Neural cell (in vitro differentiated cells): ENCODE measurements around the gene TFPT. TPM values are rescaled to one million over a fixed set of nuclear protein-coding genes. Genes with fewer than 3 reads are reported as not detected.

Experiments
- H2AFZ ChIP-seq: fragments of 200-600, 300-800 bp; sonication (generic), shearing (Covaris generic); 2 replicates; pipeline ENCODE4 v1.6.0; 2014; ENCODE audit warnings: low read depth, mild to moderate bottlenecking, antibody characterized with exemption, low read length, moderate library complexity
- H3F3A ChIP-seq: fragments of 200-600 bp; shearing (Covaris generic); 2 replicates; pipeline ENCODE4 v1.6.1; 2016; ENCODE audit warnings: mild to moderate bottlenecking, moderate library complexity, mixed read lengths, antibody characterized with exemption, low read length; ENCODE audit not compliant: insufficient read depth, poor library complexity, severe bottlenecking
- H3K27ac ChIP-seq: fragments of 200-600, 300-800 bp; sonication (generic), shearing (Covaris generic); 2 replicates; pipeline ENCODE4 v1.5.1; 2014; ENCODE audit warnings: mild to moderate bottlenecking, low read length, moderate library complexity
- H3K27me3 ChIP-seq: fragments of 300-800, 200-600 bp; sonication (generic), shearing (Covaris generic); 2 replicates; pipeline ENCODE4 v1.6.0; 2014; ENCODE audit warnings: mild to moderate bottlenecking, low read depth, low read length, moderate library complexity; ENCODE audit not compliant: insufficient read depth
- H3K36me3 ChIP-seq: fragments of 300-800, 200-600 bp; sonication (generic), shearing (Covaris generic); 2 replicates; pipeline ENCODE4 v1.5.1; 2014; ENCODE audit warnings: mild to moderate bottlenecking, antibody characterized with exemption, low read length, moderate library complexity; ENCODE audit not compliant: insufficient read depth
- H3K4me2 ChIP-seq: fragments of 300-800, 200-600 bp; sonication (generic), shearing (Covaris generic); 2 replicates; pipeline ENCODE4 v1.6.0; 2014; ENCODE audit warnings: mild to moderate bottlenecking, low read length
- H3K4me3 ChIP-seq: fragments of 300-800, 200-600 bp; sonication (generic), shearing (Covaris generic); 2 replicates; pipeline ENCODE4 v1.5.1; 2014; ENCODE audit warnings: mild to moderate bottlenecking, low read length, moderate library complexity
- H3K79me2 ChIP-seq: fragments of 200-600 bp; shearing (Covaris generic); replicated peaks from 2 replicates; pipeline ENCODE4 v1.6.0; 2014; ENCODE audit warnings: mild to moderate bottlenecking, low read length, moderate library complexity; ENCODE audit not compliant: insufficient read depth
- H3K9ac ChIP-seq: fragments of 300-800, 200-600 bp; sonication (generic), shearing (Covaris generic); 2 replicates; pipeline ENCODE4 v1.6.1; 2016; ENCODE audit warnings: mild to moderate bottlenecking, low read length, mixed read lengths
- H3K9me2 ChIP-seq: fragments of 200-600 bp; shearing (Covaris generic); 2 replicates; pipeline ENCODE4 v1.6.1; 2016; ENCODE audit warnings: mild to moderate bottlenecking, low read length, mixed read lengths; ENCODE audit not compliant: insufficient read depth
- H3K9me3 ChIP-seq: fragments of 200-600, 300-800 bp; sonication (generic), shearing (Covaris generic); 2 replicates; pipeline ENCODE4 v1.6.1; 2016; ENCODE audit warnings: mild to moderate bottlenecking, mixed run types, low read length, moderate library complexity, mixed read lengths
- H4K20me1 ChIP-seq: fragments of 200-600 bp; shearing (Covaris generic); 2 replicates; pipeline ENCODE4 v1.6.1; 2016; ENCODE audit warnings: mild to moderate bottlenecking, mixed run types; ENCODE audit not compliant: insufficient read depth
- CTCF ChIP-seq: fragments of 450-650 bp; IDR thresholded peaks from 2 replicates; pipeline ENCODE4 v1.5.1; 2014; ENCODE audit warnings: antibody characterized with exemption, mild to moderate bottlenecking, moderate library complexity; ENCODE audit not compliant: poor library complexity, severe bottlenecking
- EP300 ChIP-seq: fragments of 450-650 bp; conservative IDR thresholded peaks from 2 replicates; pipeline ENCODE4 v1.6.1; 2014; ENCODE audit warnings: antibody characterized with exemption, mild to moderate bottlenecking, moderate library complexity; ENCODE audit not compliant: poor library complexity, severe bottlenecking
- EZH2 ChIP-seq: fragments of 200-600, 300-800 bp; shearing (Covaris generic), sonication (generic); IDR thresholded peaks from 2 replicates; pipeline ENCODE4 v1.6.1; 2014; ENCODE audit warnings: antibody characterized with exemption, low read length, borderline replicate concordance, mild to moderate bottlenecking; ENCODE audit not compliant: insufficient read depth, poor library complexity, severe bottlenecking
- MXI1 ChIP-seq: fragments of 450-650 bp; conservative IDR thresholded peaks from 2 replicates; pipeline ENCODE4 v1.6.1; 2014; ENCODE audit warnings: antibody characterized with exemption, mild to moderate bottlenecking; ENCODE audit not compliant: poor library complexity, severe bottlenecking
- POLR2AphosphoS5 ChIP-seq: IDR thresholded peaks from 2 replicates; pipeline ENCODE4 v1.6.1; 2012
- RAD21 ChIP-seq: fragments of 450-650 bp; conservative IDR thresholded peaks from 2 replicates; pipeline ENCODE4 v1.6.1; 2014; ENCODE audit warnings: antibody characterized with exemption, mild to moderate bottlenecking, moderate library complexity
- REST ChIP-seq: IDR thresholded peaks from 2 replicates; pipeline ENCODE4 v1.6.1; 2012; ENCODE audit warnings: borderline replicate concordance
- SMC3 ChIP-seq: fragments of 450-650 bp; conservative IDR thresholded peaks from 2 replicates; pipeline ENCODE4 v1.6.1; 2014; ENCODE audit warnings: antibody characterized with exemption, mild to moderate bottlenecking, moderate library complexity; ENCODE audit not compliant: poor library complexity
- TAF1 ChIP-seq: IDR thresholded peaks from 2 replicates; pipeline ENCODE4 v1.6.1; 2012; ENCODE audit warnings: low read depth
- polyA plus RNA-seq: library from polyadenylated mRNA; depleted of rRNA; stranded (reverse); fragments of >200 nt; gene quantifications from 2 replicates; pipeline ENCODE4 v1.2.3, GENCODE V29; 2014

Gene TFPT
- polyA plus RNA-seq, 1 donor from 2014 or later = 24.3 TPM

GRCh38 chr19:54095136-54095858 lies 20.2 kb downstream of the TFPT start:
- H2AFZ ChIP-seq = no peak overlapping the region
- no peaks in the 10 kb centered on the region for H3K36me3 ChIP-seq
- peak overlapping the region; percentile 30 for H3K9ac ChIP-seq
- H3K9me2 ChIP-seq = no peaks in the 10 kb centered on the region
- peaks cover 29% of the 10 kb centered on the region for H3K27me3 ChIP-seq
- no peak for TF ChIP-seq CTCF
- no peak for TF ChIP-seq RAD21
- TF ChIP-seq MXI1 = no peak
- TF ChIP-seq REST = no peak
- no peak for TF ChIP-seq TAF1
- no peak for TF ChIP-seq EZH2
- TF ChIP-seq EP300 = no peak
- TF ChIP-seq SMC3 = no peak
- no peak for TF ChIP-seq POLR2AphosphoS5
- no peak overlapping the region for H3K27ac ChIP-seq
- H3K79me2 ChIP-seq = no peaks in the 10 kb centered on the region
- no peaks in the 10 kb centered on the region for H3F3A ChIP-seq
- H3K9me3 ChIP-seq = no peaks in the 10 kb centered on the region
- peak overlapping the region; percentile 62 for H3K4me3 ChIP-seq
- no peaks in the 10 kb centered on the region for H4K20me1 ChIP-seq
- no peak overlapping the region for H3K4me2 ChIP-seq

GRCh38 chr19:54094426-54095000 lies 20.9 kb downstream of the TFPT start:
- H3K36me3 ChIP-seq = no peaks in the 10 kb centered on the region
- no peak overlapping the region for H2AFZ ChIP-seq
- no peaks in the 10 kb centered on the region for H3K9me3 ChIP-seq
- H3K9ac ChIP-seq = no peak overlapping the region
- H3K9me2 ChIP-seq = no peaks in the 10 kb centered on the region
- peaks cover 29% of the 10 kb centered on the region for H3K27me3 ChIP-seq
- no peak overlapping the region for H3K4me2 ChIP-seq
- H3K4me3 ChIP-seq = no peak overlapping the region
- no peaks in the 10 kb centered on the region for H3K79me2 ChIP-seq
- H3F3A ChIP-seq = no peaks in the 10 kb centered on the region
- H4K20me1 ChIP-seq = no peaks in the 10 kb centered on the region
- H3K27ac ChIP-seq = no peak overlapping the region
- TF ChIP-seq EZH2 (no peak), EP300 (no peak), TAF1 (no peak), POLR2AphosphoS5 (no peak), CTCF (no peak), SMC3 (no peak), MXI1 (no peak), REST (no peak), RAD21 (no peak)
